Right cardiac atrium (tissue), 5 donors: ENCODE results near the gene SOX4. TPM values are rescaled to one million over a fixed set of nuclear protein-coding genes. Genes with fewer than 3 reads are reported as not detected.

Source experiments
- ATAC-seq, 2 donors: fragments of 200-7000 bp; cut with Tn5 transposase; one replicate each; pipeline versions ENCODE4 v1.8.0 to v1.9.1; 2020; ENCODE audit warnings: moderate library complexity in 2 of 2, mild to moderate bottlenecking in 1 of 2
- DNase-seq, 3 donors: peaks; one replicate each; pipeline ENCODE4 v3.0.0-alpha.2; 2020
- H3K27ac ChIP-seq: one replicate; pipeline ENCODE4 v1.5.1; 2013; ENCODE audit warnings: mild to moderate bottlenecking, low read length, control low read depth, moderate library complexity
- H3K27me3 ChIP-seq: one replicate; pipeline ENCODE4 v1.6.1; 2013; ENCODE audit not compliant: control insufficient read depth, insufficient read depth
- H3K4me1 ChIP-seq: one replicate; pipeline ENCODE4 v1.6.1; 2013; ENCODE audit warnings: low read length; ENCODE audit not compliant: control insufficient read depth, insufficient read depth
- H3K4me3 ChIP-seq: one replicate; pipeline ENCODE4 v1.5.1; 2013; ENCODE audit warnings: low read length, control low read depth
- H3K9me3 ChIP-seq: one replicate; pipeline ENCODE4 v1.6.1; 2013; ENCODE audit warnings: low read length; ENCODE audit not compliant: control insufficient read depth
- WGBS: extraction: QIAGEN DNeasy Blood & Tissue Kit; methylation state at CpG from one replicate; pipeline ENCODE4 v1.1.7; 2013; 5-methylcytosine and 5-hydroxymethylcytosine counted together
- intact Hi-C, 4 donors: fragments of 100-400 bp; cut with DNase I; formaldehyde crosslinking; loops; one replicate each; pipeline versions ENCODE4 v1.11.0 to v1.14.0; 2022 to 2023
- polyA plus RNA-seq: library from polyadenylated mRNA; stranded (reverse); fragments of 200-250 nt; gene quantifications from one replicate; pipeline ENCODE4 v1.2.3, GENCODE V29; 2013
- total RNA-seq, 4 donors: library from RNA; stranded (reverse); fragmentation: NEBNext Ultra II Directional; extraction: Animal tissue kit (Norgen Biotek cat#: 25700); gene quantifications; one replicate each; pipeline ENCODE4 v1.2.1, GENCODE V29; 2021
- donor health status: healthy with polysubstance abuse.
- donor health status: DM: no; HTN: yes; CAD: no.
- donor health status: DM: no; HTN: no; CAD: no.
- donor health status: DM: no; HTN: yes; CAD: no; lungs with severe emphysema.
- donor health status: DM: yes; HTN: yes; CAD: no.

The SOX4 gene
- total and polyA plus RNA-seq, 5 donors: 2.9 to 8.7 (median 6.0) TPM

DNA sequence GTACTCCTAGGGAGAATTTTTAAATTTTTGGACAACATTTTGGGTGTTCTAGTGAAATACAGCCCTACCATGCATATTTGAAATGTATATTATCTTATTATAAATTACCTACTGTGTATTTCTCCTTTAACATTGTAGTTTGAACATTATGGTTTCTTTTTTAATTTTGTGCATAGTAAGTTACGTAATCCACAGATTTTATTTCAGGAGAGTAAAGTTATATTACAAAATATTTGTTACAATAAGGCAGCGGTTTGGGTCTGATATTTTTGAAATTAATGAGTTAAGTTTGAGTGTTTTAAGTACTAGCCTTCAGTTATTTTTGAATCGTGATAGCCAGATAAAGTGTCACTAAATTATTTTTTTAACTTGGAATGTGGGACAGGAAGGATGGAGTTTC, 7.3 kb upstream of the SOX4 start:
- DNase-seq (no peak), ATAC-seq (no peak)
- no peaks in the 10 kb centered on the region for H3K4me1 ChIP-seq
- WGBS: 57% methylated on average over 3 of the region's 3 CpGs
- H3K27ac ChIP-seq: no peak overlapping the region
- no peak overlapping the region for H3K4me3 ChIP-seq
- intact Hi-C loops: loop anchor here (5.0 to 10.0 kb wide), 7 partner anchors 241 to 1024 kb away; no protein-coding TSS in a partner anchor
- H3K27me3 ChIP-seq: no peaks in the 10 kb centered on the region
- no peaks in the 10 kb centered on the region for H3K9me3 ChIP-seq

DNA sequence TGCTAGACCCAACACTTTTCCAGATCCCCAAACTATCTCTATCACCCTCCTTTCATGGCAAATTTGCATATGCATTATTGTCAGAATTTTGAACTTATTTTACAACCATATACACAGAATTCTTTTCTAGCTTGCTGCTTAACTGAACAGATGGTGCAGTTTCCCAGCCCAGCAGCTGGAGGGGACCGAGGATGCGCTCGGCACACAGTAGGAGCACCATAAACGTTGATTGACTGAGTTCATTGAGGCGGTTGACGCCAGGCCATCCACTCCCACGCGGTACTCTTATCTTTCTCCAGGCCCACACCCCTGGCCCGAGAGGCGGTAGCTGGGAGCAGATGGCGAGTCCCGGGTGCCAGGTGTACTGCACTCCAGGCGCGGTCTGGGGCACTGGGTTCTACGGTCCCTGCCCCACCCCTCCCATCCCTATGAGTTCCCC, 6.8 kb upstream of the SOX4 start:
- DNase-seq: peak in 1 of 3 donors; percentile 81
- intact Hi-C loops: loop anchor here (5.0 to 10.0 kb wide), 7 partner anchors 242 to 1024 kb away; no protein-coding TSS in a partner anchor
- WGBS: 5% methylated on average over 15 of the region's 15 CpGs

DNA sequence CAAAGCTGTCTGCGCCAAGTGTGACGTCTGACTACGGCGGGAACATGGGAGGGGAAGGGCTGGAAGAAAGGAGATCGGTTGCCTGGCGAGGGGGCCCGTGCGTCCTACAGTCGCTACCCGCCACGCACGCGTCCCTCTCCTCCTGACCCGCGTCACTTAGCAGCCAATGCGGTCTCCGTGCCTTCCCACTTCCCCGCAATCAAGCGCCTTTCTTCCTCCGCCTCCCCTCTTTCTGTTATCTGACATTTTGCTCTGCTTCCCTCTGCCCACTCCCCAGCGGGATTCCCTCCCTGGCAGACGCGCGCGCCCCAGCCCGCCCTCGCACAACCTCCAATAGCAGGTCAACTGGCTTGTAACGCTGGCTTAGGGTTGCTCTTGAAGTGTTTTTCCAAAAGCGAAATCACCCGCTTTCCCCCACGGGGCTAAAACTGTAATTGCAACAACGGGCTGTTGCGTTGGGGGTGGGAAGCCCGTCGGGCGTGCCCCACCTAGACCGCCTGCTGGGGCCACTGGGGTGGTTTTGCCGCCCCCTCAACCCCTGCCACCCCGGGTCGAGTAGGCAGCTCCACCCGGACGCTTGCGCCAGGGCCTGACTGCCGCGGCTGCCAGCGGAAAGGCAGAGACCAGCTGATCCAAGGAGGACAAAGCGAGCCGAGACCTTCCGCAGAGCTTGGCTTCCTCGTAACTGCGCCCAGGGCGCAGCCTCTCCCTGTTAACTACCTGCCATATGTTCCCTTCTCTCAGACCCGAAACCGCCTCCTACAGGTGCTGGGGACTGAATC, 6.2 kb upstream of the SOX4 start:
- Histone ChIP-seq H3K27me3 (no peaks in the 10 kb centered on the region), H3K4me3 (peak overlapping the region; percentile 58), H3K4me1 (no peaks in the 10 kb centered on the region), H3K27ac (peak overlapping the region; percentile 65), H3K9me3 (no peaks in the 10 kb centered on the region)
- under 1% methylated on average over 54 of the region's 54 CpGs for WGBS
- intact Hi-C loops: loop anchor here (5.0 to 10.0 kb wide), 7 partner anchors 243 to 1025 kb away; no protein-coding TSS in a partner anchor
- DNase-seq: peak; percentile 65 to 87 (median 84)
- ATAC-seq: peak; percentile 70 to 79

More for the DNA sequence above, 6.8 kb upstream of the SOX4 start:
- Histone ChIP-seq H3K27ac (no peak overlapping the region), H3K4me3 (peak overlapping the region; percentile 58), H3K4me1 (no peaks in the 10 kb centered on the region), H3K27me3 (no peaks in the 10 kb centered on the region), H3K9me3 (no peaks in the 10 kb centered on the region)
- peak in 1 of 2 donors; percentile 44 for ATAC-seq

DNA sequence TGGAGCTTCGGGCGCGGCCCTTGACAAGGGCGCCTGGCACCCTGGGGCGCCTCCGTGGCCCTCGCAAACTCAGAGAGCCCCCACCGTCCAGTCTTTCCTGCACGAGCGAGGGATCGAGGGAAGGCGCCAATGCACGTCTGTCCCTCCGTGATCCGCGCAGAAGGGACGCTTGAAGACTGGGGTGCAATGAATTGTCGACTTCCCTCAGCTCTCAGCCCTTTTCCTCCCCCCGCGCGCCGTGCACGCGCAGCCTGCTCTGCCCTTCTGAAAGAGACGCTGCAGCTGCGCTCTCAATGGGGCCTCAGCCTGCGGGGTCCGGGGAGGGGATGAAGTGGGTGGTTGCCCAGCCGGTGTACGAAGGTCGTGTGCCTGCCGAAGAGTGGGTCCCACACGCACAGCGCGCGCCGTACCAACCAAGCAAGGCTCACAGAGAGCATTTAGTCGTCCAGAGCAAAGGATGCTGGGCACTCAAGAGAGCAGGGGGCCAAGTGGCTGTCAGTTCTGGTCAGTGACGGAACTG, 5.5 kb upstream of the SOX4 start:
- DNase-seq: peak; percentile 56 to 84 (median 83)
- peak; percentile 67 to 71 for ATAC-seq
- under 1% methylated on average over 39 of the region's 39 CpGs for WGBS
- Histone ChIP-seq H3K4me1 (no peaks in the 10 kb centered on the region), H3K27ac (peak overlapping the region; percentile 65), H3K9me3 (no peaks in the 10 kb centered on the region), H3K4me3 (peak overlapping the region; percentile 58), H3K27me3 (no peaks in the 10 kb centered on the region)
- intact Hi-C loops: loop anchor here (5.0 to 10.0 kb wide), 7 partner anchors 243 to 1026 kb away; no protein-coding TSS in a partner anchor

DNA sequence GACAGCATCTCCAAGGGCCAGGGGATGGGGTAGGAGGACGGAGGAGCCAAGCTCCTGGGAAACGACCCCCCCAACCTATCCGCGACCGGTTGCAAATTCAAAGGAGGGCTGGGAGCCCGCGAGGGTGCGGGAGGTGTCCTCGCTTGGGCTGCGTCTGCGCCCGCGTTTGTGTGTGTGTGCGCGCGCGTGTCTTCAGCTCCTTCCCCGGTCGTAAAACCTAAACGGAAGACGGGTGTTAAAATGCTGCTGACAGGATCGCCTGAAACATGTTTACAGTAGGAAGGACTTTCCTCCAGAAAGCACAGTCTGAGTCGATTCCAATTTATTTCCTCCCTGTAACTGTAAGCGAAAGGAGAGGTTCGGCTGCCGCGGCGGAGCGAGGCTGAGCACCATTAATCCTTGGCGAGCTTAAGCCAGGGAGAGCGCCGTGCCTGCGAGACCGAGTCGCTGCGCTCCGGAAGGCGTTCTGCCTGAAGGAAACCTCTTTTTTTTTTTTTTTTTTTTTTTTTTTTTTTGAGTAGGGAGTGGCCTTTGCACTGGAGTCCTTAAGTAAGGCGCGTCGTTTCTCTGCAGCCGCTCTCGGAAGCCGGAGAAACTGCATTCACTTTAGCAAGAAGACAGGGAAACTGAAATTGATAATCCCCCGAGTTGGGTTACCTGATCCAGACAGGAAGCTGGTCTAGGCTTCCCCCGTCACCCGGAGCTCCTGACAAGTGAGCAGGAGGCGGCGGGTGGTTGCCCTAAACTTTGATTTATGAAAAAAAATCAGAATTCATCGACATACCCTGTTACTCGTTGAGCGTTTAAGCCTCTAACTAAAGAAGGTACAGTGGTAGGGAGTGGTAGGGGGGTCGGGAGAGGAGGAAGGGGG, 4.8 kb upstream of the SOX4 start:
- peak overlapping the region; percentile 84 for H3K27ac ChIP-seq
- WGBS: under 1% methylated on average over 53 of the region's 53 CpGs
- peak; percentile 75 to 89 (median 87) for DNase-seq
- peak overlapping the region; percentile 58 for H3K4me3 ChIP-seq
- intact Hi-C loops: loop anchor here (5.0 to 10.0 kb wide), 7 partner anchors 244 to 1026 kb away; no protein-coding TSS in a partner anchor
- H3K27me3 ChIP-seq: no peaks in the 10 kb centered on the region
- no peaks in the 10 kb centered on the region for H3K4me1 ChIP-seq
- ATAC-seq: peak; percentile 49 to 60
- no peaks in the 10 kb centered on the region for H3K9me3 ChIP-seq

DNA sequence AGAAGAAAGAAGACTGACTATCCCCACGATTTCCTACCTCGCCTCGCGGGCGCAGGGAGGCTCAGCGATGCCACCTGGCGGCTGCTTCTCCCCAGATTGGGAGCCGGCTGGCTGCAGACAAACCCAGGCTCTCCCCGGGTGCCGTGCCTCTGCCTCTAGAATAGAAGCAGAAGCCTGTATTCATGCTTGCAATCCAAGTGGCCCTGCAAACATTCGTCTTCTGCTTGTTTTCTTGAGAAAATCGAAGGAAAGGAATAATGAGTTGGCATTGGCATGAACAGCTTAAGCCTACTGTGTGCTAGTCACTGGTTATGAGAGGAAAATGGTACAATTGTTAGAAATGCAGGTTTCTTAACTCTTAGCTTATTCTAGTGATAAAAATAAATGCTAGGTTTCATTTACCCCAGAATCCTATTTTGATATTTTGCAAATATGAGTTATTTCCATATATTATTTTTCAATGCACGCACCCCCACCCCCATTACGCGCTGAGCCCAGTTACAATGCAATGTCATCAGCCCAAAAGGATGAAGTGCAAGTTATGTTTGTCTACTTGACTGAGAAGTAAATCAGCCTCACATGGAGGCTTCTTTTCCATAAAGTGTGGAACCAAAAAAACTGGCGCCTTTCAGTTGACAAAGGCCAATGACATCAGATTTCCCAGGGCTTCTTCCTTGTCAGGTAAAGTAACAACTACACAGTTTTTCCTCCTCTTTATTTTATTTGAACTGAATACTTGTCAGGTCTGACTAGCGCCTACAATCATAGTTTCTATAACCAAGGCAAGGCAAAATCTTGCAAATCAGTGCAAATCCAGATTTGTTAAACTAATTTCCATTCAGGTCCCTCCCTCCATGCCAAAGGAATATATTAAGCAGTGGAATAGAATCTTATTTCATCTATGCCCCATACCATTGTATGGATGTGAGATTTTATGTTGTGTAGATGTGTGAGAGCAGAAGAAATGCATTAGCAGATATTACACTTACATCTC, 3.9 kb upstream of the SOX4 start:
- Histone ChIP-seq H3K4me1 (no peaks in the 10 kb centered on the region), H3K27me3 (no peaks in the 10 kb centered on the region), H3K27ac (no peak overlapping the region), H3K9me3 (no peaks in the 10 kb centered on the region), H3K4me3 (peak overlapping the region; percentile 58)
- WGBS: 27% methylated on average over 17 of the region's 17 CpGs
- intact Hi-C loops: loop anchor here (5.0 to 10.0 kb wide), 8 partner anchors 245 to 1027 kb away; no protein-coding TSS in a partner anchor
- ATAC-seq (peak; percentile 67 to 72), DNase-seq (peak; percentile 87 to 95 (median 95))

DNA sequence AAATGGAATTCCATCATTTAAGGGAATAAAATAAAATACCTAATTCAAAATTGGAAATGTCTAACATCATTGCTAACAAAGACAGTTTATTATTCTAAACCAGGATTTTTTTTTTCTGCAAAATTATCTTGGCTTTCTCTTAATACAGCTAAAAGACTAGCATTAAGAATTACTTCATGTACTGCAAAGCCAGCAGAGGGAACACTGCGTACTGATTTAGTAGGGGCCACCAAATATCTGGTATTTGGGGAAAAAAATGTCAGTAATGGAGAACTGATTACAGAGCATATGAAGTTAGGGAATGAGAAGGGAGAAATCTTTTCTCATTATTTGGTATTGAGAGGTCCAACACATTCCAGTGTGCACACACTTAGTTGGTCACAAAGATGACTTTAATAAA, 3.2 kb upstream of the SOX4 start:
- Histone ChIP-seq H3K27ac (no peak overlapping the region), H3K9me3 (no peaks in the 10 kb centered on the region), H3K4me3 (no peak overlapping the region), H3K4me1 (no peaks in the 10 kb centered on the region), H3K27me3 (no peaks in the 10 kb centered on the region)
- ATAC-seq (no peak), DNase-seq (no peak)
- WGBS: 81% methylated on average over 1 of the region's 1 CpG
- intact Hi-C loops: loop anchor here in 2 of 4 donors (10.0 kb wide), 1 partner anchor 554 kb away; no protein-coding TSS in a partner anchor

DNA sequence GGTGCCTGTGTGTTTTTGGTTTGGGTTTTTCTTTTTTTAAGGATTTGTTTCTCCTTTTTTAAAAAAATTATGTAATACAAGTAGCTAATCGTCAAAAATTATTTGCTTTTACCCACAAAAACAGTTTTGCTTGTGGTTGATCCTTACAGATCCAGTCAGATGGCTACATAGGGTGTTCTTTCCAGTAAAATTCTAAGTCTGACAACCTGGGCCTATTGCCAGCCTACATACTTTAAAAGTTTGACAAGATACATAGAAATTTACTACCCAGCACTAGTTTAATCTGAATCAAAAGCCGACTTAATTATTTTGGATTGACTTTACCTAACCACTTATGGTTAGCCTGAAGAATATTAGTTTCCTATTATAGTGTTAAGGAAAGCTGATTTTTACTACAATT, 2.1 kb upstream of the SOX4 start:
- ATAC-seq (no peak), DNase-seq (no peak)
- 81% methylated on average over 2 of the region's 2 CpGs for WGBS
- Histone ChIP-seq H3K4me3 (no peak overlapping the region), H3K27me3 (no peaks in the 10 kb centered on the region), H3K9me3 (no peaks in the 10 kb centered on the region), H3K27ac (no peak overlapping the region), H3K4me1 (no peaks in the 10 kb centered on the region)
- intact Hi-C loops: loop anchor here in 2 of 4 donors (10.0 kb wide), 1 partner anchor 553 kb away; no protein-coding TSS in a partner anchor

DNA sequence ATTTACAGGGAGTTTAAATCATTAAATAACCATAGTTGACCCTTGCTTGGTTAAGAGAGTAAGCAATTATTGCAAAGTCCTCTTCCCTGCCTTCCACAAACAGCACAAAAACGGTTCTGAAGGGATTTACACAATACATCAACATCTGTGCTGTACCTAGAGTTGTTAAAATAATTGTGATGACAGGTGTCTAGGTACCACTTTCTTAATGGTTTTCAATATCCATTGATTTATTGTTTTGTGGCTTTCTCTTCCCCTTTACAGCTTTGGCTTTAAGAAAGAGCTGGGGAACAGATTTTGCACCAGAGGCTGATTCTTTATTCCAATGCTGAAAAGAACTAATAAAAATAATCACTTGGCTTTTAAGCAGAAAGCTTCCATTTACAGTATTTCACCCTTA, 598 bp upstream of the SOX4 start:
- WGBS: 7% methylated on average over 1 of the region's 1 CpG
- Histone ChIP-seq H3K4me3 (peak overlapping the region; percentile 70), H3K27ac (no peak overlapping the region), H3K27me3 (no peaks in the 10 kb centered on the region), H3K4me1 (no peaks in the 10 kb centered on the region), H3K9me3 (no peaks in the 10 kb centered on the region)
- DNase-seq (no peak), ATAC-seq (no peak)
- intact Hi-C loops: loop anchor here in 2 of 4 donors (10.0 kb wide), 1 partner anchor 552 kb away; no protein-coding TSS in a partner anchor
